ENCODE results near the gene TSPAN9.

DNA sequence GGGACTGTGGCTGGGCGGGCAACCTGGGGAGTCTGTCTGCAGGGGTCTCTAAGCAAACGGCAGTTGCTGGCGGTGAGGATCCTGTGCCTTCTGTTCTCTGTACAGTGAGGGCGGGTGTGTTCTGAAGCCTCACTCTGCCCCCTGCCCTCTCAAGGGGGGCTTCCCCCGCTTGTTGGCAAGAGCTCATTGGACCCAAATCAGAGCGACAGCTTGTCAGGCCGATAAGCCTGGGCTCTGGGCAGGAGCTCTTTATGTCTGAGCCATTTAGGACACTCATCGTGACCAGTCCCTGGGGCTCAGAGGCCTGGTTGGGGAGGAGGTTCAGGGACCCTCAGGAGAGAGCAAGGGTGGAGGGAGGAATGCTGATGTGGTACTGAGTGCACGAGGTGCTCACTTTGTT lies 136.0 kb downstream of the TSPAN9 start:
- no peak for TF ChIP-seq RAD21 (IDR thresholded peaks at IDR 0.05; ENCODE audit: low read depth)
- TF ChIP-seq FOSL1 (IDR thresholded peaks at IDR 0.05; ENCODE audit: low read depth): no peak
- TF ChIP-seq, protein P1, sequence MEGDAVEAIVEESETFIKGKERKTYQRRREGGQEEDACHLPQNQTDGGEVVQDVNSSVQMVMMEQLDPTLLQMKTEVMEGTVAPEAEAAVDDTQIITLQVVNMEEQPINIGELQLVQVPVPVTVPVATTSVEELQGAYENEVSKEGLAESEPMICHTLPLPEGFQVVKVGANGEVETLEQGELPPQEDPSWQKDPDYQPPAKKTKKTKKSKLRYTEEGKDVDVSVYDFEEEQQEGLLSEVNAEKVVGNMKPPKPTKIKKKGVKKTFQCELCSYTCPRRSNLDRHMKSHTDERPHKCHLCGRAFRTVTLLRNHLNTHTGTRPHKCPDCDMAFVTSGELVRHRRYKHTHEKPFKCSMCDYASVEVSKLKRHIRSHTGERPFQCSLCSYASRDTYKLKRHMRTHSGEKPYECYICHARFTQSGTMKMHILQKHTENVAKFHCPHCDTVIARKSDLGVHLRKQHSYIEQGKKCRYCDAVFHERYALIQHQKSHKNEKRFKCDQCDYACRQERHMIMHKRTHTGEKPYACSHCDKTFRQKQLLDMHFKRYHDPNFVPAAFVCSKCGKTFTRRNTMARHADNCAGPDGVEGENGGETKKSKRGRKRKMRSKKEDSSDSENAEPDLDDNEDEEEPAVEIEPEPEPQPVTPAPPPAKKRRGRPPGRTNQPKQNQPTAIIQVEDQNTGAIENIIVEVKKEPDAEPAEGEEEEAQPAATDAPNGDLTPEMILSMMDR (IDR thresholded peaks at IDR 0.05 in 2 of 3, conservative IDR thresholded peaks at IDR 0.05 in 1 of 3; ENCODE audit: borderline replicate concordance in 1 of 3, insufficient read depth in 1 of 3, low read depth in 2 of 3, low read length in 2 of 3): no peak
- no peak for TF ChIP-seq JUND (IDR thresholded peaks at IDR 0.05)
- no peak for TF ChIP-seq ELF1 (IDR thresholded peaks at IDR 0.05; ENCODE audit: borderline replicate concordance, low read depth)
- TF ChIP-seq, protein P2, sequence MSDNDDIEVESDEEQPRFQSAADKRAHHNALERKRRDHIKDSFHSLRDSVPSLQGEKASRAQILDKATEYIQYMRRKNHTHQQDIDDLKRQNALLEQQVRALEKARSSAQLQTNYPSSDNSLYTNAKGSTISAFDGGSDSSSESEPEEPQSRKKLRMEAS (IDR thresholded peaks at IDR 0.05): no peak
- TF ChIP-seq ZNF274 (IDR thresholded peaks at IDR 0.05; ENCODE audit: low read depth, low read length): no peak
- no peak for TF ChIP-seq POLR2A (IDR thresholded peaks at IDR 0.05; ENCODE audit: borderline replicate concordance, extremely low read depth, insufficient read depth, insufficient read length)
- TF ChIP-seq, protein P3, sequence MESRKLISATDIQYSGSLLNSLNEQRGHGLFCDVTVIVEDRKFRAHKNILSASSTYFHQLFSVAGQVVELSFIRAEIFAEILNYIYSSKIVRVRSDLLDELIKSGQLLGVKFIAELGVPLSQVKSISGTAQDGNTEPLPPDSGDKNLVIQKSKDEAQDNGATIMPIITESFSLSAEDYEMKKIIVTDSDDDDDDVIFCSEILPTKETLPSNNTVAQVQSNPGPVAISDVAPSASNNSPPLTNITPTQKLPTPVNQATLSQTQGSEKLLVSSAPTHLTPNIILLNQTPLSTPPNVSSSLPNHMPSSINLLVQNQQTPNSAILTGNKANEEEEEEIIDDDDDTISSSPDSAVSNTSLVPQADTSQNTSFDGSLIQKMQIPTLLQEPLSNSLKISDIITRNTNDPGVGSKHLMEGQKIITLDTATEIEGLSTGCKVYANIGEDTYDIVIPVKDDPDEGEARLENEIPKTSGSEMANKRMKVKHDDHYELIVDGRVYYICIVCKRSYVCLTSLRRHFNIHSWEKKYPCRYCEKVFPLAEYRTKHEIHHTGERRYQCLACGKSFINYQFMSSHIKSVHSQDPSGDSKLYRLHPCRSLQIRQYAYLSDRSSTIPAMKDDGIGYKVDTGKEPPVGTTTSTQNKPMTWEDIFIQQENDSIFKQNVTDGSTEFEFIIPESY (IDR thresholded peaks at IDR 0.05; ENCODE audit: extremely low read depth, insufficient replicate concordance, low read length): no peak
- no peak for TF ChIP-seq ZFX (IDR thresholded peaks at IDR 0.05)
- TF ChIP-seq SP1 (IDR thresholded peaks at IDR 0.05; ENCODE audit: low read depth): no peak
- TF ChIP-seq EZH2 (IDR thresholded peaks at IDR 0.05): no peak
- TF ChIP-seq POLR2AphosphoS5 (IDR thresholded peaks at IDR 0.05; ENCODE audit: low read depth, low read length): no peak
- no peak for TF ChIP-seq CEBPB (IDR thresholded peaks at IDR 0.05; ENCODE audit: low read depth)

All from HCT116 (cell line).